Measurements from ENCODE around the gene TREML4. TPM values are rescaled to one million over a fixed set of nuclear protein-coding genes. Genes with fewer than 3 reads are reported as not detected.

TREML4 gene
- polyA plus RNA-seq, 1 donor from 2014 or later = not detected

- Histone ChIP-seq H3K9me2 (ENCODE audit: insufficient read depth, low read length) (no peaks in the 10 kb centered on the region), H3K27ac (ENCODE audit: low read length) (peak overlapping the region; percentile 45), H3K27me3 (ENCODE audit: insufficient read depth, low read depth, low read length) (no peaks in the 10 kb centered on the region), H3K36me3 (ENCODE audit: insufficient read depth, low read length) (no peaks in the 10 kb centered on the region), H3F3A (ENCODE audit: insufficient read depth, low read length, poor library complexity, severe bottlenecking) (no peaks in the 10 kb centered on the region), H3K9me3 (ENCODE audit: low read length) (no peaks in the 10 kb centered on the region), H3K4me3 (ENCODE audit: low read length) (no peak overlapping the region), H3K79me2 (replicated peaks; ENCODE audit: insufficient read depth, low read length) (no peaks in the 10 kb centered on the region), H4K20me1 (ENCODE audit: insufficient read depth) (no peaks in the 10 kb centered on the region), H3K9ac (ENCODE audit: low read length) (no peak overlapping the region), H3K4me2 (ENCODE audit: low read length) (no peak overlapping the region), H2AFZ (ENCODE audit: low read depth, low read length) (no peak overlapping the region)
- TF ChIP-seq TAF1 (IDR thresholded peaks at IDR 0.05; ENCODE audit: low read depth) (no peak), MXI1 (conservative IDR thresholded peaks at IDR 0.05; ENCODE audit: poor library complexity, severe bottlenecking) (no peak), SMC3 (conservative IDR thresholded peaks at IDR 0.05; ENCODE audit: poor library complexity) (no peak), EZH2 (IDR thresholded peaks at IDR 0.05; ENCODE audit: borderline replicate concordance, insufficient read depth, low read length, poor library complexity, severe bottlenecking) (no peak), EP300 (conservative IDR thresholded peaks at IDR 0.05; ENCODE audit: poor library complexity, severe bottlenecking) (peak; percentile 65), RAD21 (conservative IDR thresholded peaks at IDR 0.05) (no peak), POLR2AphosphoS5 (IDR thresholded peaks at IDR 0.05) (peak; percentile 43)
- TF ChIP-seq, protein P1, sequence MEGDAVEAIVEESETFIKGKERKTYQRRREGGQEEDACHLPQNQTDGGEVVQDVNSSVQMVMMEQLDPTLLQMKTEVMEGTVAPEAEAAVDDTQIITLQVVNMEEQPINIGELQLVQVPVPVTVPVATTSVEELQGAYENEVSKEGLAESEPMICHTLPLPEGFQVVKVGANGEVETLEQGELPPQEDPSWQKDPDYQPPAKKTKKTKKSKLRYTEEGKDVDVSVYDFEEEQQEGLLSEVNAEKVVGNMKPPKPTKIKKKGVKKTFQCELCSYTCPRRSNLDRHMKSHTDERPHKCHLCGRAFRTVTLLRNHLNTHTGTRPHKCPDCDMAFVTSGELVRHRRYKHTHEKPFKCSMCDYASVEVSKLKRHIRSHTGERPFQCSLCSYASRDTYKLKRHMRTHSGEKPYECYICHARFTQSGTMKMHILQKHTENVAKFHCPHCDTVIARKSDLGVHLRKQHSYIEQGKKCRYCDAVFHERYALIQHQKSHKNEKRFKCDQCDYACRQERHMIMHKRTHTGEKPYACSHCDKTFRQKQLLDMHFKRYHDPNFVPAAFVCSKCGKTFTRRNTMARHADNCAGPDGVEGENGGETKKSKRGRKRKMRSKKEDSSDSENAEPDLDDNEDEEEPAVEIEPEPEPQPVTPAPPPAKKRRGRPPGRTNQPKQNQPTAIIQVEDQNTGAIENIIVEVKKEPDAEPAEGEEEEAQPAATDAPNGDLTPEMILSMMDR (IDR thresholded peaks at IDR 0.05; ENCODE audit: poor library complexity, severe bottlenecking) = no peak
- TF ChIP-seq, protein P2, sequence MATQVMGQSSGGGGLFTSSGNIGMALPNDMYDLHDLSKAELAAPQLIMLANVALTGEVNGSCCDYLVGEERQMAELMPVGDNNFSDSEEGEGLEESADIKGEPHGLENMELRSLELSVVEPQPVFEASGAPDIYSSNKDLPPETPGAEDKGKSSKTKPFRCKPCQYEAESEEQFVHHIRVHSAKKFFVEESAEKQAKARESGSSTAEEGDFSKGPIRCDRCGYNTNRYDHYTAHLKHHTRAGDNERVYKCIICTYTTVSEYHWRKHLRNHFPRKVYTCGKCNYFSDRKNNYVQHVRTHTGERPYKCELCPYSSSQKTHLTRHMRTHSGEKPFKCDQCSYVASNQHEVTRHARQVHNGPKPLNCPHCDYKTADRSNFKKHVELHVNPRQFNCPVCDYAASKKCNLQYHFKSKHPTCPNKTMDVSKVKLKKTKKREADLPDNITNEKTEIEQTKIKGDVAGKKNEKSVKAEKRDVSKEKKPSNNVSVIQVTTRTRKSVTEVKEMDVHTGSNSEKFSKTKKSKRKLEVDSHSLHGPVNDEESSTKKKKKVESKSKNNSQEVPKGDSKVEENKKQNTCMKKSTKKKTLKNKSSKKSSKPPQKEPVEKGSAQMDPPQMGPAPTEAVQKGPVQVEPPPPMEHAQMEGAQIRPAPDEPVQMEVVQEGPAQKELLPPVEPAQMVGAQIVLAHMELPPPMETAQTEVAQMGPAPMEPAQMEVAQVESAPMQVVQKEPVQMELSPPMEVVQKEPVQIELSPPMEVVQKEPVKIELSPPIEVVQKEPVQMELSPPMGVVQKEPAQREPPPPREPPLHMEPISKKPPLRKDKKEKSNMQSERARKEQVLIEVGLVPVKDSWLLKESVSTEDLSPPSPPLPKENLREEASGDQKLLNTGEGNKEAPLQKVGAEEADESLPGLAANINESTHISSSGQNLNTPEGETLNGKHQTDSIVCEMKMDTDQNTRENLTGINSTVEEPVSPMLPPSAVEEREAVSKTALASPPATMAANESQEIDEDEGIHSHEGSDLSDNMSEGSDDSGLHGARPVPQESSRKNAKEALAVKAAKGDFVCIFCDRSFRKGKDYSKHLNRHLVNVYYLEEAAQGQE (IDR thresholded peaks at IDR 0.05; ENCODE audit: borderline replicate concordance) = peak; percentile 43
Observed at GRCh38 chr6:41288030-41288753, 60.0 kb downstream of the TREML4 start.

Small RNA genes within 50 kb of the gene (small RNA-seq; reads per million reads assigned to genes)
- gene AL391903.2 = 0 reads per million in 3 experiments
- 0 reads per million in 3 experiments for gene AL391903.3
- 0 to 0.13 (median 0.03) reads per million in 3 experiments for gene RNA5SP207

Other genes with a start within 250 kb of the TREML4 start
- 1.0 and 2.6 TPM in 2 replicates for gene UNC5CL, start 189.1 kb upstream of the TREML4 start, polyA plus RNA-seq
- gene TSPO2, start 185.9 kb upstream of the TREML4 start, polyA plus RNA-seq = not detected in 2 replicates
- not detected in 2 replicates for gene APOBEC2, start 175.1 kb upstream of the TREML4 start, polyA plus RNA-seq
- gene OARD1, start 156.0 kb upstream of the TREML4 start, polyA plus RNA-seq = 38.7 and 41.7 TPM in 2 replicates
- gene NFYA, start 155.4 kb upstream of the TREML4 start, polyA plus RNA-seq = 17.1 and 22.1 TPM in 2 replicates
- not detected in 2 replicates for gene TREML1, start 74.0 kb upstream of the TREML4 start, polyA plus RNA-seq
- gene TREM2, start 65.2 kb upstream of the TREML4 start, polyA plus RNA-seq = not detected in 2 replicates
- not detected in 2 replicates for gene TREML2, start 27.2 kb upstream of the TREML4 start, polyA plus RNA-seq
- not detected in 2 replicates for gene TREM1, start 58.3 kb downstream of the TREML4 start, polyA plus RNA-seq
- not detected in 2 replicates for gene NCR2, start 107.3 kb downstream of the TREML4 start, polyA plus RNA-seq